ENCODE measurements around the gene SNRNP200.

DNA sequence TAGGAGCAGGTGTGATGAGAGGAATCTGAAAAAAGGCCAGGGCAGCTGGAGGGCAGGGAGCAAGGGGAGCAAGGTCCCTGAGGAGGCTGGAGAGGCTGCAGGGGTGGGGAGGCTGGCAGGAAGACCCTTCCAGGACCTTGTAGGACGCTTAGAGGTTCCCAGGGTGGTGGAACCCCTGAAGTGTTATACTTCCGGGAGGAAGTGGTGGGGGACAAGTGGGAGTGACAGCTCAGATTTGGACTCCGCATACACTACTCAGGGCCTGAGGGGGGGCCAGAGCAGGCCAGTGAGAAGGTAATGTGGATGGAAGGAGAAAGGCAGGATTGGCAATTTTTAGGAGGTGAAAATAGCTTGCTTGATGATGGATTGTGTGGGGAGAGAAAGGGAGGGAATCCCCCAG lies 28.4 kb upstream of the SNRNP200 start:
- TF ChIP-seq, protein P1, sequence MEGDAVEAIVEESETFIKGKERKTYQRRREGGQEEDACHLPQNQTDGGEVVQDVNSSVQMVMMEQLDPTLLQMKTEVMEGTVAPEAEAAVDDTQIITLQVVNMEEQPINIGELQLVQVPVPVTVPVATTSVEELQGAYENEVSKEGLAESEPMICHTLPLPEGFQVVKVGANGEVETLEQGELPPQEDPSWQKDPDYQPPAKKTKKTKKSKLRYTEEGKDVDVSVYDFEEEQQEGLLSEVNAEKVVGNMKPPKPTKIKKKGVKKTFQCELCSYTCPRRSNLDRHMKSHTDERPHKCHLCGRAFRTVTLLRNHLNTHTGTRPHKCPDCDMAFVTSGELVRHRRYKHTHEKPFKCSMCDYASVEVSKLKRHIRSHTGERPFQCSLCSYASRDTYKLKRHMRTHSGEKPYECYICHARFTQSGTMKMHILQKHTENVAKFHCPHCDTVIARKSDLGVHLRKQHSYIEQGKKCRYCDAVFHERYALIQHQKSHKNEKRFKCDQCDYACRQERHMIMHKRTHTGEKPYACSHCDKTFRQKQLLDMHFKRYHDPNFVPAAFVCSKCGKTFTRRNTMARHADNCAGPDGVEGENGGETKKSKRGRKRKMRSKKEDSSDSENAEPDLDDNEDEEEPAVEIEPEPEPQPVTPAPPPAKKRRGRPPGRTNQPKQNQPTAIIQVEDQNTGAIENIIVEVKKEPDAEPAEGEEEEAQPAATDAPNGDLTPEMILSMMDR (IDR thresholded peaks at IDR 0.05), result no peak
- no peak for TF ChIP-seq POLR2A (IDR thresholded peaks at IDR 0.05)
